Measurements from ENCODE around the gene ADGRF3. TPM values are rescaled to one million over a fixed set of nuclear protein-coding genes. Genes with fewer than 3 reads are reported as not detected.

The ADGRF3 gene
- total and polyA plus RNA-seq, 2 of the 13 experiments (the other 11 are each of a cell fraction or from before 2014, with no cell fraction given) = 0.40 to 1.5 TPM

- TF ChIP-seq KLF6 (CRISPR knock-in tag; IDR thresholded peaks at IDR 0.05) (no peak), SP5 (CRISPR knock-in tag; IDR thresholded peaks at IDR 0.05; ENCODE audit: borderline replicate concordance, low read depth) (no peak), LCORL (IDR thresholded peaks at IDR 0.05) (no peak), LCORL (CRISPR knock-in tag; IDR thresholded peaks at IDR 0.05) (0 out of 2 replicates have a peak, but pooled peaks have one; percentile 25), GATAD2A (CRISPR knock-in tag; IDR thresholded peaks at IDR 0.05) (0 out of 2 replicates have a peak, but pooled peaks have one; percentile 7)
These were observed 47.0 kb downstream of the ADGRF3 start (continued) for GRCh38 chr2:26299471-26300101.

- Histone ChIP-seq H3K27ac (ENCODE audit: extremely low read length, insufficient read depth, low read length) (no peak overlapping the region), H3K36me3 (replicated peaks in 1 of 2; ENCODE audit: control insufficient read depth in 1 of 2, insufficient read depth in 2 of 2, low read length in 2 of 2) (no peaks in the 10 kb centered on the region), H3K79me2 (ENCODE audit: insufficient read depth, low read length) (no peaks in the 10 kb centered on the region), H2AFZ (ENCODE audit: low read length) (peak overlapping the region; percentile 93), H3K27me3 (ENCODE audit: control insufficient read depth in 1 of 2, insufficient read depth in 2 of 2, low read length in 2 of 2) (peaks cover 2 to 38% of the 10 kb centered on the region in 2 experiments; a peak in 4 of 5 replicates), H3K9me3 (ENCODE audit: low read length) (no peaks in the 10 kb centered on the region), H3K4me1 (ENCODE audit: insufficient read depth, low read length) (peaks cover 27% of the 10 kb centered on the region), H3K9ac (ENCODE audit: insufficient read depth, low read depth, low read length) (peak overlapping the region; percentile 56), H4K20me1 (ENCODE audit: insufficient read depth, low read length) (no peaks in the 10 kb centered on the region), H3K4me3 (replicated peaks in 1 of 3; ENCODE audit: insufficient read depth in 1 of 3, low read depth in 2 of 3, low read length in 3 of 3) (peak overlapping the region; percentile 65 to 81 (median 73)), H3K4me2 (ENCODE audit: low read depth, low read length) (peak overlapping the region; percentile 91)
- DNase-seq (ENCODE audit: low spot score) (peak; percentile 27), FAIRE-seq (no peak), ATAC-seq (peak; percentile 83)
- CTCF ChIA-PET (ENCODE audit: low intra/inter-chr PET ratio, low total read pairs) = no interaction called here
- POLR2A ChIA-PET = interaction anchor here (0.8 to 4.0 kb wide), 2 partner anchors 47 to 54 kb away, joined by 4 to 32 read pairs; partner anchors contain the start of genes HADHA, HADHB and SELENOI
- in situ Hi-C loops (cut with HindIII; ENCODE audit: extremely low pct_ligation_motif_present, low pct_unique_long_range_greater_than_20kb) = no loop called here
- 14% methylated on average over 30 of the region's 30 CpGs for WGBS (ENCODE audit: low lambda C conversion rate)
- no TSS peak for BruUV-seq (replicated peaks)
- intact Hi-C loops (cut with micrococcal nuclease; ENCODE audit: unreplicated experiment) = no loop called here
- TF ChIP-seq AGO2 (optimal IDR thresholded peaks at IDR 0.05; ENCODE audit: low read depth, low read length) (no peak), RFX3 (CRISPR knock-in tag; IDR thresholded peaks at IDR 0.05) (no peak), ZNF724P (CRISPR knock-in tag; IDR thresholded peaks at IDR 0.05; ENCODE audit: borderline replicate concordance) (no peak), KMT2B (CRISPR knock-in tag; IDR thresholded peaks at IDR 0.05) (0 out of 2 replicates have a peak, but pooled peaks have one; percentile 35), MXI1 (IDR thresholded peaks at IDR 0.05; ENCODE audit: borderline replicate concordance, low read depth, low read length) (no peak), HOXA3 (CRISPR knock-in tag; IDR thresholded peaks at IDR 0.05) (peak; percentile 14; the same call in 1 of the 2 replicates), ZNF558 (CRISPR knock-in tag; IDR thresholded peaks at IDR 0.05; ENCODE audit: borderline replicate concordance) (no peak), MTA1 (CRISPR knock-in tag; IDR thresholded peaks at IDR 0.05; ENCODE audit: borderline replicate concordance) (no peak), THAP8 (CRISPR knock-in tag; IDR thresholded peaks at IDR 0.05; ENCODE audit: borderline replicate concordance) (no peak)
- TF ChIP-seq, protein P1, sequence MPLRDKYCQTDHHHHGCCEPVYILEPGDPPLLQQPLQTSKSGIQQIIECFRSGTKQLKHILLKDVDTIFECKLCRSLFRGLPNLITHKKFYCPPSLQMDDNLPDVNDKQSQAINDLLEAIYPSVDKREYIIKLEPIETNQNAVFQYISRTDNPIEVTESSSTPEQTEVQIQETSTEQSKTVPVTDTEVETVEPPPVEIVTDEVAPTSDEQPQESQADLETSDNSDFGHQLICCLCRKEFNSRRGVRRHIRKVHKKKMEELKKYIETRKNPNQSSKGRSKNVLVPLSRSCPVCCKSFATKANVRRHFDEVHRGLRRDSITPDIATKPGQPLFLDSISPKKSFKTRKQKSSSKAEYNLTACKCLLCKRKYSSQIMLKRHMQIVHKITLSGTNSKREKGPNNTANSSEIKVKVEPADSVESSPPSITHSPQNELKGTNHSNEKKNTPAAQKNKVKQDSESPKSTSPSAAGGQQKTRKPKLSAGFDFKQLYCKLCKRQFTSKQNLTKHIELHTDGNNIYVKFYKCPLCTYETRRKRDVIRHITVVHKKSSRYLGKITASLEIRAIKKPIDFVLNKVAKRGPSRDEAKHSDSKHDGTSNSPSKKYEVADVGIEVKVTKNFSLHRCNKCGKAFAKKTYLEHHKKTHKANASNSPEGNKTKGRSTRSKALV (CRISPR knock-in tag; IDR thresholded peaks at IDR 0.05) = 0 out of 2 replicates have a peak, but pooled peaks have one; percentile 67
- TF ChIP-seq, protein P2, sequence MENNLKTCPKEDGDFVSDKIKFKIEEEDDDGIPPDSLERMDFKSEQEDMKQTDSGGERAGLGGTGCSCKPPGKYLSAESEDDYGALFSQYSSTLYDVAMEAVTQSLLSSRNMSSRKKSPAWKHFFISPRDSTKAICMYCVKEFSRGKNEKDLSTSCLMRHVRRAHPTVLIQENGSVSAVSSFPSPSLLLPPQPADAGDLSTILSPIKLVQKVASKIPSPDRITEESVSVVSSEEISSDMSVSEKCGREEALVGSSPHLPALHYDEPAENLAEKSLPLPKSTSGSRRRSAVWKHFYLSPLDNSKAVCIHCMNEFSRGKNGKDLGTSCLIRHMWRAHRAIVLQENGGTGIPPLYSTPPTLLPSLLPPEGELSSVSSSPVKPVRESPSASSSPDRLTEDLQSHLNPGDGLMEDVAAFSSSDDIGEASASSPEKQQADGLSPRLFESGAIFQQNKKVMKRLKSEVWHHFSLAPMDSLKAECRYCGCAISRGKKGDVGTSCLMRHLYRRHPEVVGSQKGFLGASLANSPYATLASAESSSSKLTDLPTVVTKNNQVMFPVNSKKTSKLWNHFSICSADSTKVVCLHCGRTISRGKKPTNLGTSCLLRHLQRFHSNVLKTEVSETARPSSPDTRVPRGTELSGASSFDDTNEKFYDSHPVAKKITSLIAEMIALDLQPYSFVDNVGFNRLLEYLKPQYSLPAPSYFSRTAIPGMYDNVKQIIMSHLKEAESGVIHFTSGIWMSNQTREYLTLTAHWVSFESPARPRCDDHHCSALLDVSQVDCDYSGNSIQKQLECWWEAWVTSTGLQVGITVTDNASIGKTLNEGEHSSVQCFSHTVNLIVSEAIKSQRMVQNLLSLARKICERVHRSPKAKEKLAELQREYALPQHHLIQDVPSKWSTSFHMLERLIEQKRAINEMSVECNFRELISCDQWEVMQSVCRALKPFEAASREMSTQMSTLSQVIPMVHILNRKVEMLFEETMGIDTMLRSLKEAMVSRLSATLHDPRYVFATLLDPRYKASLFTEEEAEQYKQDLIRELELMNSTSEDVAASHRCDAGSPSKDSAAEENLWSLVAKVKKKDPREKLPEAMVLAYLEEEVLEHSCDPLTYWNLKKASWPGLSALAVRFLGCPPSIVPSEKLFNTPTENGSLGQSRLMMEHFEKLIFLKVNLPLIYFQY (CRISPR knock-in tag; IDR thresholded peaks at IDR 0.05; ENCODE audit: borderline replicate concordance) = no peak
These were observed 47.8 kb downstream of the ADGRF3 start for GRCh38 chr2:26298638-26299393.
